ENCODE results near the gene CCDC102A.

CCDC102A gene

GRCh38 chr16:57576429-57576870, 40.1 kb upstream of the CCDC102A start:
- peak; percentile 37 for DNase-seq (ENCODE audit: low read depth)
- TF ChIP-seq CTCF (IDR thresholded peaks at IDR 0.05; ENCODE audit: low read depth, low read length, missing control alignments) = peak; percentile 100
- H3K4me3 ChIP-seq (ENCODE audit: low read depth, low read length) = no peak overlapping the region

DNA sequence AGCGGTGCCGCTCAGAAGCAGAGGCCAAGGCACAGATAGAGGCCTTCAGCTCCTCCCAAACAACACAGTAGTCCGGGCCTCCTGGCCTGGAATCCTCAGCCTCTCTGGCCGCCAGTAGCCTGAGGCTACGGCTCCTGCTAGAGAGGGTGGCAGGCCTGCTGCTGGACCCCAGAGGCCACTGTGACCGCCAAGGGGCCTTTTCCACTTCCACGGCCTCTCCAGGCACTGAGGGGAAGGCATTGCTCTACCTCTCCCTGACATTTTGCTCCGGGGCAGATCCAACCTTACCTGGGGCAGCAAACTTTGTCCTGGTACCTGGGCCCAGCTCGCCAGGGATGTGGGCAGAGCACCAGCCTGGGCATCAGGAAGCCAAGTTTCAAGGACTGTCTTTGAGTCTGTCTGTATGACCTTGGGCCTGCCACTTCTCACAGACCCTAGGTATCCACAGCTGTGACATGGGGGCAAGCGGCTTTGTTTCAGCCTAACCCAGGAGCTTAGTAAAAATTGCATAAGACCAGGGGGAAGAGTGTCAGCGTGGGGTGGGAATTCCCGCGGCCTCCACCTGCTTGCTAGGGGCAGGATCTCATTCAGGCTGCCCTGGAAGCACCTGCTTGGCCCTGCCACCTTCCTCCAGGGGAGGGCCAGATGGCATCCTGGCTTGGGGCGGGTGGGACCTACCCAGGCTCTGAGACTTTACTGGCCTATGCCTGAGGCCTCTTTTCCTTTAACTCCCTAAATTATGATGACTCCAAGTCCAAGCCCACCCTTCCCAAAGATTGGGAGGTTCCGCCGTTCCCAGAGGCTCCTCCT, 39.3 kb upstream of the CCDC102A start:
- DNase-seq (ENCODE audit: low read depth) = no peak
- no peak for TF ChIP-seq CTCF (IDR thresholded peaks at IDR 0.05; ENCODE audit: low read depth, low read length, missing control alignments)
- no peak overlapping the region for H3K4me3 ChIP-seq (ENCODE audit: low read depth, low read length)

DNA sequence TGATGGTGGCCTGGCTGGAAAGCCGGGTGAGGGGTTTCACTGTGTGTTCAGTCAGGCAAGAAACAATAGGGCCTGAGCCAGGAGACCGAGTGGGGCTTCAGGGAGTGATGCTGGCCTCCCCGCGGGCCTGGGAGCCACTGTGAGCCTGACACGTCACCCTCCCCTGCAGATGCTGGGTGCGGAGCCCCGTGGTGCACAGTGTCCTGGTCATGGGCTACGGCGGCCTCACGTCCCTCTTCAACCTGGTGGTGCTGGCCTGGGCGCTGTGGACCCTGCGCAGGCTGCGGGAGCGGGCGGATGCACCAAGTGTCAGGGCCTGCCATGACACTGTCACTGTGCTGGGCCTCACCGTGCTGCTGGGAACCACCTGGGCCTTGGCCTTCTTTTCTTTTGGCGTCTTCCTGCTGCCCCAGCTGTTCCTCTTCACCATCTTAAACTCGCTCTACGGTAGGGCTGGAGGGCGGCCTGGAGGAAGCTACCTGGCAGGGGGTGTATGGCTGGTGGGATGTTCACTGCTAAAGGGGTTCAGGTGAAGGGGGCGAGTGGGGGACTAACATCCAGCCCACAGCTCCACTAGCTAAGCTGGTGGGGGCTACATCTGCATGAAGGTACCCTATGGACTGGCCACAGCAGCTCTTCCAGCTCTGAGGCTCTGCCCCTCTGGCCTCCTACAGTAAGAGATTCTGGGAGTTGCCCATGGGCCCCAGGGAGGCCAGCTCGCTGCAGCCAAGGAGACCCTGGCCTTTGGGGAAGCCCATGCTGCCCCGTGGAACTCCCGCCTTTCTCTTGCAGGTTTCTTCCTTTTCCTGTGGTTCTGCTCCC, 38.5 kb upstream of the CCDC102A start:
- no peak for TF ChIP-seq CTCF (IDR thresholded peaks at IDR 0.05; ENCODE audit: low read depth, low read length, missing control alignments)

DNA sequence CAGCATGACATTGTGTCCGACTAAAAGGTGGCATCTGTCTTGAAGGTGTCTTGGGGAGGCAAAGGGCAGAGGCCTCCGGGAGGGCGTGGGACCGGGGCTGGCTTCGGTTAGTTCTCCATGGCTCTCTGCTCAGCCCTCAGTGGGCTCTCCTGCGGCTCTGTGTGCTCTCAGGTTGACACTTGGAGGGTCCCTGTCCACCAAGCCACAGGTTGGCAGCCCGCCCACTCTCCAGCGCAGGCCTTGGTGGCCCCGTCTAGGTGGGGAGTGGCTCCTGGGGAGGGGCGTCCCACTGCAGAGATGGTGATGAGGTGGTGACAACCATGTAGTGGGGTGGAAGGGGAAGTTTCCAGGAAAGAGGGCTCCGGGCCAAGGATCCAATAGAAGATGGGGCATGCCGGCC, 37.7 kb upstream of the CCDC102A start:
- no peak overlapping the region for H3K4me3 ChIP-seq (ENCODE audit: low read depth, low read length)
- DNase-seq (ENCODE audit: low read depth) = no peak
- TF ChIP-seq CTCF (IDR thresholded peaks at IDR 0.05; ENCODE audit: low read depth, low read length, missing control alignments) = no peak

More for the DNA sequence above, 38.5 kb upstream of the CCDC102A start:
- H3K4me3 ChIP-seq (ENCODE audit: low read depth, low read length) = no peak overlapping the region
- no peak for DNase-seq (ENCODE audit: low read depth)

GRCh38 chr16:57572978-57573728, 36.8 kb upstream of the CCDC102A start:
- DNase-seq (ENCODE audit: low read depth) = no peak
- no peak overlapping the region for H3K4me3 ChIP-seq (ENCODE audit: low read depth, low read length)
- TF ChIP-seq CTCF (IDR thresholded peaks at IDR 0.05; ENCODE audit: low read depth, low read length, missing control alignments) = no peak

- DNase-seq (ENCODE audit: low read depth) = no peak
- H3K4me3 ChIP-seq (ENCODE audit: low read depth, low read length) = no peak overlapping the region
- TF ChIP-seq CTCF (IDR thresholded peaks at IDR 0.05; ENCODE audit: low read depth, low read length, missing control alignments) = no peak
These were observed 34.7 kb upstream of the CCDC102A start for GRCh38 chr16:57571098-57571497.

Measured in GM12864 (cell line).